Stomach (tissue), 4 donors: ENCODE measurements around the gene REC114.

Experiments used
- POLR2AphosphoS5 ChIP-seq, 3 donors: sonication (generic); formaldehyde crosslinking; IDR thresholded peaks; one replicate each; pipeline ENCODE4 v1.6.1; 2016; ENCODE audit warnings: antibody characterized with exemption in 3 of 3
- TF ChIP-seq, protein P1 (sequence below), 7 experiments: fragments of 450-650 bp in 4 of 7; fragments of 200-600 bp in 3 of 7; sonication (generic) in 3 of 7; IDR thresholded peaks; one replicate each; pipeline ENCODE4 v1.5.1; 2016 to 2019; ENCODE audit warnings: antibody characterized with exemption in 7 of 7, control low read depth in 2 of 7, mild to moderate bottlenecking in 1 of 7

GRCh38 chr15:73414876-73415275 is 28.1 kb upstream of the REC114 start:
- TF ChIP-seq, protein P1, sequence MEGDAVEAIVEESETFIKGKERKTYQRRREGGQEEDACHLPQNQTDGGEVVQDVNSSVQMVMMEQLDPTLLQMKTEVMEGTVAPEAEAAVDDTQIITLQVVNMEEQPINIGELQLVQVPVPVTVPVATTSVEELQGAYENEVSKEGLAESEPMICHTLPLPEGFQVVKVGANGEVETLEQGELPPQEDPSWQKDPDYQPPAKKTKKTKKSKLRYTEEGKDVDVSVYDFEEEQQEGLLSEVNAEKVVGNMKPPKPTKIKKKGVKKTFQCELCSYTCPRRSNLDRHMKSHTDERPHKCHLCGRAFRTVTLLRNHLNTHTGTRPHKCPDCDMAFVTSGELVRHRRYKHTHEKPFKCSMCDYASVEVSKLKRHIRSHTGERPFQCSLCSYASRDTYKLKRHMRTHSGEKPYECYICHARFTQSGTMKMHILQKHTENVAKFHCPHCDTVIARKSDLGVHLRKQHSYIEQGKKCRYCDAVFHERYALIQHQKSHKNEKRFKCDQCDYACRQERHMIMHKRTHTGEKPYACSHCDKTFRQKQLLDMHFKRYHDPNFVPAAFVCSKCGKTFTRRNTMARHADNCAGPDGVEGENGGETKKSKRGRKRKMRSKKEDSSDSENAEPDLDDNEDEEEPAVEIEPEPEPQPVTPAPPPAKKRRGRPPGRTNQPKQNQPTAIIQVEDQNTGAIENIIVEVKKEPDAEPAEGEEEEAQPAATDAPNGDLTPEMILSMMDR (IDR thresholded peaks at IDR 0.05), result no peak
- TF ChIP-seq POLR2AphosphoS5 (IDR thresholded peaks at IDR 0.05), result no peak
